GM23248 (cell line): ENCODE data around the gene CSH2.
"Not testable (repeated sequence)": the region's sequence is repeated elsewhere in the genome, so short reads cannot be mapped to it uniquely, and the experiment has no call there.

Source experiments
- EZH2 ChIP-seq: fragments of 200-600 bp; sonication (generic); IDR thresholded peaks from 2 replicates; pipeline ENCODE4 v1.6.1; 2018; ENCODE audit warnings: antibody characterized with exemption, mild to moderate bottlenecking; ENCODE audit not compliant: insufficient read depth, poor library complexity, severe bottlenecking
- EZH2phosphoT487 ChIP-seq: fragments of 200-600 bp; sonication (generic); IDR thresholded peaks from 2 replicates; pipeline ENCODE4 v1.6.1; 2018; ENCODE audit warnings: antibody characterized with exemption, moderate library complexity, mild to moderate bottlenecking, low read depth; ENCODE audit not compliant: insufficient read depth

DNA sequence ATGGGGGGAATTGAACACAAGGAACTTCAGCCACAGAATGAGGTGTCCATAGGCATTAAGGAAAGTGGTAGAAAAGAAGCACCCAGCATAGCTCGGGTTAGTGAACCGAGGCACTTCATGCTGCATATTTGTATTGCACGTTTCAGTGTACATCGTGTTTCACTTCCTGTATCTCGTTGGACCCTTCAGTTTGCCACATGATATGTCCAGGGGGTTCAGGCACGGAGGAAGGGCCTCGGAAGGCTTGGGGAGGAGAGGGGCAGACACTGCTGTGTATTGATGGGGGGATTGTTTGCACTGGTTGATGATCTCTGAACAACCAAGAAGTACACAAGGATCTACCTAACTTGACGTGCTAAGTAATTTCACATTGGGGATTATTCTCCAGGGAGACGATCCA is 48.9 kb upstream of the CSH2 start:
- not testable (repeated sequence) for TF ChIP-seq EZH2phosphoT487, EZH2
